Measurements from ENCODE around the gene TGIF1. TPM values are rescaled to one million over a fixed set of nuclear protein-coding genes. Genes with fewer than 3 reads are reported as not detected.

Gene TGIF1
- total RNA-seq, 1 donor from 2014 or later: 14.1 TPM

- intact Hi-C loops (cut with micrococcal nuclease): no loop called here
Observed at GRCh38 chr18:3508576-3509549, 58.9 kb downstream of the TGIF1 start.

Other genes with a start within 250 kb of the TGIF1 start
- gene MYOM1, start 230.2 kb upstream of the TGIF1 start, total RNA-seq: 1.0 and 1.6 TPM in 2 replicates
- 692 and 694 TPM in 2 replicates for gene MYL12A, start 202.4 kb upstream of the TGIF1 start, total RNA-seq
- gene MYL12B, start 188.0 kb upstream of the TGIF1 start, total RNA-seq: 305 and 314 TPM in 2 replicates

Measured in T-helper 1 cell treated with Interleukin-12 subunit alpha and Interleukin-12 subunit beta and Interleukin-4 antibody, amounts not matched to agents 30 ng/mL and 1 ng/mL, for 36 hours (primary cell).